ENCODE data around the gene PPP1R15A.

PPP1R15A gene

GRCh38 chr19:48925240-48925843 lies 53.1 kb downstream of the PPP1R15A start:
- H3K4me3 ChIP-seq (ENCODE audit: low read depth in 1 of 2, low read length in 1 of 2) = no peak overlapping the region
- H3K36me3 ChIP-seq = peaks cover 34% of the 10 kb centered on the region
- no peaks in the 10 kb centered on the region for H3K4me1 ChIP-seq (ENCODE audit: control insufficient read depth in 1 of 2, insufficient read depth in 1 of 2, low read depth in 1 of 2, low read length in 1 of 2)
- H3K9me3 ChIP-seq = no peaks in the 10 kb centered on the region
- no peak overlapping the region for H3K27ac ChIP-seq
- TF ChIP-seq CTCF (IDR thresholded peaks at IDR 0.05) = no peak
- H3K27me3 ChIP-seq = no peaks in the 10 kb centered on the region

Measured in neutrophil (primary cell).